HG03095 (cell line): ENCODE results near the gene SMG6.

ENCODE experiments used
- ATAC-seq: cut with Tn5 transposase; IDR thresholded peaks from one replicate; pipeline ENCODE4 v1.9.1; 2021; ENCODE audit warnings: moderate library complexity; ENCODE audit not compliant: unreplicated experiment

The SMG6 gene

GRCh38 chr17:2110436-2110835 lies 193.1 kb downstream of the SMG6 start:
- no peak for ATAC-seq

- ATAC-seq = no peak
These were observed 195.4 kb downstream of the SMG6 start for GRCh38 chr17:2108170-2108569.

GRCh38 chr17:2107506-2107905 lies 196.1 kb downstream of the SMG6 start:
- no peak for ATAC-seq

- no peak for ATAC-seq
These were observed 196.5 kb downstream of the SMG6 start for GRCh38 chr17:2107050-2107449.

- ATAC-seq = no peak
These were observed 197.2 kb downstream of the SMG6 start for GRCh38 chr17:2106308-2106955.

- no peak for ATAC-seq
These were observed 197.9 kb downstream of the SMG6 start for GRCh38 chr17:2105663-2106062.

GRCh38 chr17:2102931-2103809 lies 200.4 kb downstream of the SMG6 start:
- ATAC-seq = no peak

GRCh38 chr17:2101448-2102257 lies 201.9 kb downstream of the SMG6 start:
- ATAC-seq = no peak

GRCh38 chr17:2095536-2095910 lies 208.1 kb downstream of the SMG6 start:
- no peak for ATAC-seq

GRCh38 chr17:2094891-2095535 lies 208.6 kb downstream of the SMG6 start:
- ATAC-seq = no peak

GRCh38 chr17:2093349-2093748 lies 210.2 kb downstream of the SMG6 start:
- ATAC-seq = no peak

- no peak for ATAC-seq
These were observed 211.3 kb downstream of the SMG6 start for GRCh38 chr17:2092253-2092652.

GRCh38 chr17:2090804-2091534 lies 212.6 kb downstream of the SMG6 start:
- ATAC-seq = no peak

- ATAC-seq = no peak
These were observed 213.4 kb downstream of the SMG6 start for GRCh38 chr17:2090210-2090641.

GRCh38 chr17:2089021-2089422 lies 214.6 kb downstream of the SMG6 start:
- peak; percentile 16 for ATAC-seq

- peak; percentile 43 for ATAC-seq
These were observed 215.9 kb downstream of the SMG6 start for GRCh38 chr17:2087597-2088211.

GRCh38 chr17:2086306-2086705 lies 217.3 kb downstream of the SMG6 start:
- no peak for ATAC-seq

- no peak for ATAC-seq
These were observed 218.0 kb downstream of the SMG6 start for GRCh38 chr17:2085648-2085949.

GRCh38 chr17:2084766-2085647 lies 218.6 kb downstream of the SMG6 start:
- ATAC-seq = no peak
